ENCODE measurements around the gene DNAH2.

DNAH2 gene

DNA sequence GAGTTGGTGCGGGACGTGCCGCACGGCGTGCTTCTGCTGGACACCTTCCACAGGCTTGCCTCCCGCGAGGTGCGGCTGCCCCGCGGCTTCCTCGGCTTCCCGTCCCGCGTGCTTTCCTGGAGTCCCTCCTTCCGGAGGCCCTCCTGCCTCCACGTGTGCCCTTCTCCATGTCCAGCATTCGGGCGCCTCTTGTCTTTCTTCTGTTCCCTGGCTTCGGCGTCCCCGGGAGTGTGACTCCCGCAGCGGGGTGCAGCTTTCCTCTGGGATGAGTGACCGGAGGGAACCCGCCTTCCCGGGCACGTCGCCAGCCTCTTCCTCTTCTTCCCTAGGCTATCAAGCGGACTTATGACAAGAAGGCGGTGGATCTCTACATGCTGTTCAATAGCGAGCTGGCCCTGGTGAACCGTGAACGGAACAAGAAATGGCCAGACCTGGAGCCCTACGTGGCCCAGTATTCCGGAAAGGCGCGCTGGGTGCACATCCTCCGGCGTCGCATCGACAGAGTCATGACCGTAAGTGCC lies 23.0 kb downstream of the DNAH2 start:
- H3K4me3 ChIP-seq (ENCODE audit: low read depth, low read length): no peak overlapping the region
- no peak for TF ChIP-seq ZNF175 (tag by site-specific recombination; IDR thresholded peaks at IDR 0.05)
- ChIA-PET POLR2A (no interaction called here), CTCF (interaction anchor here (0.7 to 6.2 kb wide), 2 partner anchors 14 to 41 kb away, joined by 3 to 156 read pairs; no protein-coding TSS in a partner anchor)
- no peaks in the 10 kb centered on the region for H3K4me1 ChIP-seq (ENCODE audit: control insufficient read depth, insufficient read depth, low read length)
- no peaks in the 10 kb centered on the region for H3K36me3 ChIP-seq (ENCODE audit: control insufficient read depth in 2 of 2, insufficient read depth in 1 of 2, low read length in 2 of 2)
- no peak overlapping the region for H3K27ac ChIP-seq (ENCODE audit: extremely low read depth, low read depth, low read length)
- H3K9me3 ChIP-seq (ENCODE audit: control insufficient read depth, insufficient read depth, low read depth, low read length): no peaks in the 10 kb centered on the region

DNA sequence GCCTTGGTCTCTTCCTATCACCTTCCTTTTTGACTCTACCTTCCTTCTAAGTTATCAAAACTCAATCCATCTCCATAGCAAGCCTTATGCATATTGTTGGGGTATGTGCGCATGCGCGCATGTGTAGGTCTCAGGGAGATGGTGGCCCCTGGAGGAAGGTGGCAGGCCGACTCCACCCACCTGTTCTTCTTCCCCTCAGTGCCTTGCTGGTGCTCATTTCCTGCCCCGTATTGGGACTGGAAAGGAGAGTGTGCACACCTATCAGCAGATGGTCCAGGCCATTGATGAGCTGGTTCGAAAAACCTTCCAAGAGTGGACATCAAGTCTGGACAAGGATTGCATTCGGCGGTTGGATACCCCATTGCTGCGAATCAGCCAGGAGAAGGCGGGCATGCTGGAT lies 25.2 kb downstream of the DNAH2 start:
- peaks cover 11% of the 10 kb centered on the region for H3K4me1 ChIP-seq (ENCODE audit: control insufficient read depth, insufficient read depth, low read length)
- no peak overlapping the region for H3K27ac ChIP-seq (ENCODE audit: extremely low read depth, low read depth, low read length)
- H3K36me3 ChIP-seq (ENCODE audit: control insufficient read depth in 2 of 2, insufficient read depth in 1 of 2, low read length in 2 of 2): no peaks in the 10 kb centered on the region
- POLR2A ChIA-PET: interaction anchor here (1.8 kb wide), 1 partner anchor 114 kb away, joined by 14 read pairs; the partner anchor contains the start of gene NAA38
- no peak for TF ChIP-seq SETDB1 (IDR thresholded peaks at IDR 0.05; ENCODE audit: insufficient read length, low read length)
- TF ChIP-seq ZNF426 (tag by site-specific recombination; IDR thresholded peaks at IDR 0.05): no peak
- TF ChIP-seq ZNF16 (tag by site-specific recombination; IDR thresholded peaks at IDR 0.05; ENCODE audit: low read depth): no peak
- no peak for TF ChIP-seq ZNF292 (tag by site-specific recombination; IDR thresholded peaks at IDR 0.05; ENCODE audit: borderline replicate concordance, low read depth)
- TF ChIP-seq TCF7L2 (IDR thresholded peaks at IDR 0.05; ENCODE audit: borderline replicate concordance, low read depth, low read length): no peak
- TF ChIP-seq MEIS1 (CRISPR knock-in tag; IDR thresholded peaks at IDR 0.05; ENCODE audit: borderline replicate concordance): no peak
- TF ChIP-seq, protein P1, sequence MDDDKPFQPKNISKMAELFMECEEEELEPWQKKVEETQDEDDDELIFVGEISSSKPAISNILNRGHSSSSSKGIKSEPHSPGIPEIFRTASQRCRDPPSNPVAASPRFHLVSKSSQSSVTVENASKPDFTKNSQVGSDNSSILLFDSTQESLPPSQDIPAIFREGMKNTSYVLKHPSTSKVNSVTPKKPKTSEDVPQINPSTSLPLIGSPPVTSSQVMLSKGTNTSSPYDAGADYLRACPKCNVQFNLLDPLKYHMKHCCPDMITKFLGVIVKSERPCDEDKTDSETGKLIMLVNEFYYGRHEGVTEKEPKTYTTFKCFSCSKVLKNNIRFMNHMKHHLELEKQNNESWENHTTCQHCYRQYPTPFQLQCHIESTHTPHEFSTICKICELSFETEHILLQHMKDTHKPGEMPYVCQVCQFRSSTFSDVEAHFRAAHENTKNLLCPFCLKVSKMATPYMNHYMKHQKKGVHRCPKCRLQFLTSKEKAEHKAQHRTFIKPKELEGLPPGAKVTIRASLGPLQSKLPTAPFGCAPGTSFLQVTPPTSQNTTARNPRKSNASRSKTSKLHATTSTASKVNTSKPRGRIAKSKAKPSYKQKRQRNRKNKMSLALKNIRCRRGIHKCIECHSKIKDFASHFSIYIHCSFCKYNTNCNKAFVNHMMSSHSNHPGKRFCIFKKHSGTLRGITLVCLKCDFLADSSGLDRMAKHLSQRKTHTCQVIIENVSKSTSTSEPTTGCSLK (tag by site-specific recombination; IDR thresholded peaks at IDR 0.05): no peak
- TF ChIP-seq ZNF324 (tag by site-specific recombination; IDR thresholded peaks at IDR 0.05): no peak
- TF ChIP-seq, protein P2, sequence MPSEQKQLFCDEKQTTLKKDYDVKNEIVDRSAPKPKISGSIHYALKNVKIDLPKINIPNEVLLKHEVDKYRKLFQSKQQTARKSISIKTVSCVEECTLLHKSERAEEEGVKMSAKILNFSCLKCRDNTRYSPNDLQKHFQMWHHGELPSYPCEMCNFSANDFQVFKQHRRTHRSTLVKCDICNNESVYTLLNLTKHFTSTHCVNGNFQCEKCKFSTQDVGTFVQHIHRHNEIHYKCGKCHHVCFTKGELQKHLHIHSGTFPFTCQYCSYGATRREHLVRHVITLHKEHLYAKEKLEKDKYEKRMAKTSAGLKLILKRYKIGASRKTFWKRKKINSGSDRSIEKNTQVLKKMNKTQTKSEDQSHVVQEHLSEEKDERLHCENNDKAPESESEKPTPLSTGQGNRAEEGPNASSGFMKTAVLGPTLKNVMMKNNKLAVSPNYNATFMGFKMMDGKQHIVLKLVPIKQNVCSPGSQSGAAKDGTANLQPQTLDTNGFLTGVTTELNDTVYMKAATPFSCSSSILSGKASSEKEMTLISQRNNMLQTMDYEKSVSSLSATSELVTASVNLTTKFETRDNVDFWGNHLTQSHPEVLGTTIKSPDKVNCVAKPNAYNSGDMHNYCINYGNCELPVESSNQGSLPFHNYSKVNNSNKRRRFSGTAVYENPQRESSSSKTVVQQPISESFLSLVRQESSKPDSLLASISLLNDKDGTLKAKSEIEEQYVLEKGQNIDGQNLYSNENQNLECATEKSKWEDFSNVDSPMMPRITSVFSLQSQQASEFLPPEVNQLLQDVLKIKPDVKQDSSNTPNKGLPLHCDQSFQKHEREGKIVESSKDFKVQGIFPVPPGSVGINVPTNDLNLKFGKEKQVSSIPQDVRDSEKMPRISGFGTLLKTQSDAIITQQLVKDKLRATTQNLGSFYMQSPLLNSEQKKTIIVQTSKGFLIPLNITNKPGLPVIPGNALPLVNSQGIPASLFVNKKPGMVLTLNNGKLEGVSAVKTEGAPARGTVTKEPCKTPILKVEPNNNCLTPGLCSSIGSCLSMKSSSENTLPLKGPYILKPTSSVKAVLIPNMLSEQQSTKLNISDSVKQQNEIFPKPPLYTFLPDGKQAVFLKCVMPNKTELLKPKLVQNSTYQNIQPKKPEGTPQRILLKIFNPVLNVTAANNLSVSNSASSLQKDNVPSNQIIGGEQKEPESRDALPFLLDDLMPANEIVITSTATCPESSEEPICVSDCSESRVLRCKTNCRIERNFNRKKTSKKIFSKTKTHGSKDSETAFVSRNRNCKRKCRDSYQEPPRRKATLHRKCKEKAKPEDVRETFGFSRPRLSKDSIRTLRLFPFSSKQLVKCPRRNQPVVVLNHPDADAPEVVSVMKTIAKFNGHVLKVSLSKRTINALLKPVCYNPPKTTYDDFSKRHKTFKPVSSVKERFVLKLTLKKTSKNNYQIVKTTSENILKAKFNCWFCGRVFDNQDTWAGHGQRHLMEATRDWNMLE (tag by site-specific recombination; conservative IDR thresholded peaks at IDR 0.05; ENCODE audit: low read depth): no peak
- TF ChIP-seq OSR2 (tag by site-specific recombination; IDR thresholded peaks at IDR 0.05): no peak
- TF ChIP-seq ZNF48 (tag by site-specific recombination; IDR thresholded peaks at IDR 0.05): no peak
- TF ChIP-seq ZNF211 (tag by site-specific recombination; IDR thresholded peaks at IDR 0.05; ENCODE audit: low read depth): no peak
- TF ChIP-seq, protein P3, sequence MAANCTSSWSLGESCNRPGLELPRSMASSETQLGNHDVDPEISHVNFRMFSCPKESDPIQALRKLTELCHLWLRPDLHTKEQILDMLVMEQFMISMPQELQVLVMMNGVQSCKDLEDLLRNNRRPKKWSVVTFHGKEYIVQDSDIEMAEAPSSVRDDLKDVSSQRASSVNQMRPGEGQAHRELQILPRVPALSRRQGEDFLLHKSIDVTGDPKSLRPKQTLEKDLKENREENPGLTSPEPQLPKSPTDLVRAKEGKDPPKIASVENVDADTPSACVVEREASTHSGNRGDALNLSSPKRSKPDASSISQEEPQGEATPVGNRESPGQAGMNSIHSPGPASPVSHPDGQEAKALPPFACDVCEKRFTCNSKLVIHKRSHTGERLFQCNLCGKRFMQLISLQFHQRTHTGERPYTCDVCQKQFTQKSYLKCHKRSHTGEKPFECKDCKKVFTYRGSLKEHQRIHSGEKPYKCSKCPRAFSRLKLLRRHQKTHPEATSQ (tag by site-specific recombination; IDR thresholded peaks at IDR 0.05): no peak
- TF ChIP-seq, protein P4, sequence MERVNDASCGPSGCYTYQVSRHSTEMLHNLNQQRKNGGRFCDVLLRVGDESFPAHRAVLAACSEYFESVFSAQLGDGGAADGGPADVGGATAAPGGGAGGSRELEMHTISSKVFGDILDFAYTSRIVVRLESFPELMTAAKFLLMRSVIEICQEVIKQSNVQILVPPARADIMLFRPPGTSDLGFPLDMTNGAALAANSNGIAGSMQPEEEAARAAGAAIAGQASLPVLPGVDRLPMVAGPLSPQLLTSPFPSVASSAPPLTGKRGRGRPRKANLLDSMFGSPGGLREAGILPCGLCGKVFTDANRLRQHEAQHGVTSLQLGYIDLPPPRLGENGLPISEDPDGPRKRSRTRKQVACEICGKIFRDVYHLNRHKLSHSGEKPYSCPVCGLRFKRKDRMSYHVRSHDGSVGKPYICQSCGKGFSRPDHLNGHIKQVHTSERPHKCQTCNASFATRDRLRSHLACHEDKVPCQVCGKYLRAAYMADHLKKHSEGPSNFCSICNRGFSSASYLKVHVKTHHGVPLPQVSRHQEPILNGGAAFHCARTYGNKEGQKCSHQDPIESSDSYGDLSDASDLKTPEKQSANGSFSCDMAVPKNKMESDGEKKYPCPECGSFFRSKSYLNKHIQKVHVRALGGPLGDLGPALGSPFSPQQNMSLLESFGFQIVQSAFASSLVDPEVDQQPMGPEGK (tag by site-specific recombination; IDR thresholded peaks at IDR 0.05): no peak
- no peak for TF ChIP-seq ZNF23 (tag by site-specific recombination; IDR thresholded peaks at IDR 0.05; ENCODE audit: borderline replicate concordance)
- TF ChIP-seq ZNF549 (tag by site-specific recombination; IDR thresholded peaks at IDR 0.05): no peak
- no peak for TF ChIP-seq ZNF555 (tag by site-specific recombination; conservative IDR thresholded peaks at IDR 0.05)
- CTCF ChIA-PET: interaction anchor here (0.6 to 7.3 kb wide), 49 partner anchors 8 to 697 kb away, joined by 3 to 156 read pairs (median 10); partner anchors contain the start of genes ATP1B2, EFNB3, KDM6B and NAA38
- no peak overlapping the region for H3K4me3 ChIP-seq (ENCODE audit: low read depth, low read length)
- no peaks in the 10 kb centered on the region for H3K9me3 ChIP-seq (ENCODE audit: control insufficient read depth, insufficient read depth, low read depth, low read length)

All from HEK293 (cell line).